HepG2 (cell line): ENCODE measurements around the gene PFDN2. TPM values are rescaled to one million over a fixed set of nuclear protein-coding genes. Genes with fewer than 3 reads are reported as not detected.

Experiments
- CERS6 ChIP-seq: sonication (generic); formaldehyde crosslinking; IDR thresholded peaks from 2 replicates; pipeline ENCODE4 v1.5.0; 2020; ENCODE audit warnings: missing genetic modification reagents
- DPF2 ChIP-seq: sonication (generic); formaldehyde crosslinking; IDR thresholded peaks from 2 replicates; pipeline ENCODE4 v1.4.0; 2020; ENCODE audit warnings: mild to moderate bottlenecking, low read depth, missing genetic modification reagents, borderline replicate concordance
- HHEX ChIP-seq: IDR thresholded peaks from 2 replicates; pipeline ENCODE4 v1.6.1; 2016; ENCODE audit warnings: control low read depth
- HOXA9 ChIP-seq: sonication (generic); formaldehyde crosslinking; IDR thresholded peaks from 2 replicates; pipeline ENCODE4 v1.8.1; 2022; ENCODE audit warnings: missing genetic modification reagents, mild to moderate bottlenecking, moderate library complexity, borderline replicate concordance
- KDM2A ChIP-seq: sonication (generic); formaldehyde crosslinking; IDR thresholded peaks from 2 replicates; pipeline ENCODE4 v1.4.0; 2020; ENCODE audit warnings: low read depth, missing genetic modification reagents, borderline replicate concordance
- KMT2B ChIP-seq: IDR thresholded peaks from 2 replicates; pipeline ENCODE4 v1.6.1; 2016; ENCODE audit warnings: missing genetic modification reagents, missing compliant biosample characterization
- NFATC3 ChIP-seq: sonication (generic); formaldehyde crosslinking; IDR thresholded peaks from 2 replicates; pipeline ENCODE4 v1.5.1; 2020; ENCODE audit warnings: mild to moderate bottlenecking, missing genetic modification reagents
- NFE2 ChIP-seq: sonication (generic); formaldehyde crosslinking; IDR thresholded peaks from 2 replicates; pipeline ENCODE4 v1.4.0; 2020; ENCODE audit warnings: missing genetic modification reagents
- PRDM4 ChIP-seq: sonication (generic); formaldehyde crosslinking; IDR thresholded peaks from 2 replicates; pipeline ENCODE4 v1.9.0; 2021; ENCODE audit warnings: missing genetic modification reagents, borderline replicate concordance
- RNF219 ChIP-seq: sonication (generic); formaldehyde crosslinking; IDR thresholded peaks from 2 replicates; pipeline ENCODE4 v1.5.0; 2020; ENCODE audit warnings: mild to moderate bottlenecking, missing genetic modification reagents
- SALL2 ChIP-seq: sonication (generic); formaldehyde crosslinking; IDR thresholded peaks from 2 replicates; pipeline ENCODE4 v1.8.1; 2023; ENCODE audit warnings: mild to moderate bottlenecking, missing genetic modification reagents, inconsistent platforms
- SP4 ChIP-seq: sonication (generic); formaldehyde crosslinking; IDR thresholded peaks from 2 replicates; pipeline ENCODE4 v1.8.1; 2023; ENCODE audit warnings: mild to moderate bottlenecking, missing genetic modification reagents
- SUZ12 ChIP-seq: fragments of 150-350 bp; IDR thresholded peaks from 2 replicates; pipeline ENCODE4 v1.6.1; 2014; ENCODE audit warnings: low read depth, low read length
- TFE3 ChIP-seq: IDR thresholded peaks from 2 replicates; pipeline ENCODE4 v1.6.1; 2016
- ZBTB21 ChIP-seq: sonication (generic); formaldehyde crosslinking; IDR thresholded peaks from 2 replicates; pipeline ENCODE4 v1.4.0; 2020; ENCODE audit warnings: missing genetic modification reagents
- ZBTB25 ChIP-seq: IDR thresholded peaks from 2 replicates; pipeline ENCODE4 v1.6.1; 2018; ENCODE audit warnings: missing genetic modification reagents
- ZNF207 ChIP-seq: fragments of 450-650 bp; IDR thresholded peaks from 2 replicates; pipeline ENCODE4 v1.6.1; 2016; ENCODE audit warnings: antibody characterized with exemption, borderline replicate concordance
- ZNF274 ChIP-seq: sonication (generic); formaldehyde crosslinking; IDR thresholded peaks from 2 replicates; pipeline ENCODE4 v1.5.1; 2020; ENCODE audit warnings: mild to moderate bottlenecking, missing genetic modification reagents
- ZNF550 ChIP-seq: sonication (generic); formaldehyde crosslinking; IDR thresholded peaks from 2 replicates; pipeline ENCODE4 v1.4.0; 2020; ENCODE audit warnings: mild to moderate bottlenecking, missing genetic modification reagents, borderline replicate concordance
- ZNF777 ChIP-seq: sonication (generic); formaldehyde crosslinking; IDR thresholded peaks from 2 replicates; pipeline ENCODE4 v1.4.0; 2020; ENCODE audit warnings: missing genetic modification reagents
- polyA plus RNA-seq, 8 experiments: library from polyadenylated mRNA; depleted of rRNA in 3 of 8; stranded (reverse) in 7 of 8; unstranded in 1 of 8; fragments of >200 nt; fragmentation: Illumina TruSeq in 4 of 8; extraction: Trizol in 4 of 8; gene quantifications; 2 replicates each; pipeline versions ENCODE4 v1.2.1 to v1.2.3, GENCODE V29; 2011 to 2016; ENCODE audit warnings: low read depth in 4 of 8, missing spikeins in 1 of 8, mixed read lengths in 1 of 8; ENCODE audit not compliant: insufficient read depth in 1 of 8
- total RNA-seq, 5 experiments: library from RNA; depleted of rRNA; stranded (reverse); fragments of >200 nt; fragmentation: Illumina TruSeq; extraction: Trizol; gene quantifications; 2 replicates each; pipeline ENCODE4 v1.2.3, GENCODE V29; 2016; ENCODE audit warnings: low read depth in 1 of 5

The PFDN2 gene
- total and polyA plus RNA-seq, 2 of the 13 experiments (the other 11 are each of a cell fraction or from before 2014, with no cell fraction given), result 62.6 to 63.6 TPM

- TF ChIP-seq RNF219 (no peak; the same call in 1 of the 2 replicates), HHEX (no peak), DPF2 (CRISPR knock-in tag) (no peak), TFE3 (CRISPR knock-in tag) (no peak), KMT2B (CRISPR knock-in tag) (peak; percentile 90), KDM2A (CRISPR knock-in tag) (peak; percentile 79; the same call in 1 of the 2 replicates), ZNF550 (no peak), SUZ12 (no peak), NFATC3 (no peak), ZNF777 (CRISPR knock-in tag) (peak; percentile 62; the same call in 1 of the 2 replicates), ZNF207 (no peak), SALL2 (CRISPR knock-in tag) (peak; percentile 89), ZBTB21 (CRISPR knock-in tag) (0 out of 2 replicates have a peak, but pooled peaks have one; percentile 19), NFE2 (CRISPR knock-in tag) (no peak), PRDM4 (CRISPR knock-in tag) (no peak), HOXA9 (CRISPR knock-in tag) (0 out of 2 replicates have a peak, but pooled peaks have one; percentile 43), SP4 (peak; percentile 87), ZBTB25 (no peak), CERS6 (no peak), ZNF274 (CRISPR knock-in tag) (peak; percentile 93)
Observed at GRCh38 chr1:161117759-161118581, at the start of gene PFDN2, which contains the start of gene NIT1 (continued).
